Measurements from ENCODE around the gene CCL5.
"Not testable (repeated sequence)": the region's sequence is repeated elsewhere in the genome, so short reads cannot be mapped to it uniquely, and the experiment has no call there.

Gene CCL5

GRCh38 chr17:35898283-35899070 is 18.3 kb upstream of the CCL5 start:
- peak in 1 of 5 donors; percentile 51 for DNase-seq

- DNase-seq = not testable (repeated sequence)
These were observed 17.6 kb upstream of the CCL5 start for GRCh38 chr17:35897772-35898171.

GRCh38 chr17:35895636-35896587 is 15.8 kb upstream of the CCL5 start:
- DNase-seq = peak in 1 of 5 donors; percentile 46

- DNase-seq = no peak
These were observed 14.0 kb upstream of the CCL5 start for GRCh38 chr17:35894206-35894605.

GRCh38 chr17:35893751-35894150 is 13.6 kb upstream of the CCL5 start:
- DNase-seq = no peak

GRCh38 chr17:35892091-35893035 is 12.2 kb upstream of the CCL5 start:
- DNase-seq = peak in 2 of 5 donors; percentile 17 to 52

- no peak for DNase-seq
These were observed 11.1 kb upstream of the CCL5 start for GRCh38 chr17:35891269-35891668.

GRCh38 chr17:35890774-35891155 is 10.6 kb upstream of the CCL5 start:
- DNase-seq = peak; percentile 19 to 87 (median 42)

- DNase-seq = no peak
These were observed 9.9 kb upstream of the CCL5 start for GRCh38 chr17:35889818-35890773.

GRCh38 chr17:35889241-35889640 is 9.1 kb upstream of the CCL5 start:
- peak in 1 of 5 donors; percentile 52 for DNase-seq

- no peak for DNase-seq
These were observed 1.8 kb downstream of the CCL5 start for GRCh38 chr17:35878361-35878760.

GRCh38 chr17:35877345-35878029 is 2.7 kb downstream of the CCL5 start:
- no peak for DNase-seq

- DNase-seq = no peak
These were observed 3.6 kb downstream of the CCL5 start for GRCh38 chr17:35876534-35876933.

- DNase-seq = no peak
These were observed 4.4 kb downstream of the CCL5 start for GRCh38 chr17:35875800-35876139.

GRCh38 chr17:35875072-35875799 is 4.9 kb downstream of the CCL5 start:
- no peak for DNase-seq

- DNase-seq = no peak
These were observed 7.8 kb downstream of the CCL5 start for GRCh38 chr17:35872196-35872980.

- DNase-seq = peak in 1 of 5 donors; percentile 56
These were observed 9.0 kb downstream of the CCL5 start for GRCh38 chr17:35870906-35871819.

- DNase-seq = no peak
These were observed 11.4 kb downstream of the CCL5 start, which contains the start of gene HEATR9 for GRCh38 chr17:35868737-35869136. Gene HEATR9 (minus strand): TSS chr17:35868891. CDS start chr17:35868742, 149 bp downstream.

All from T-helper 1 cell (primary cell).